Activated effector memory CD4-positive, alpha-beta T cell treated with anti-CD3 and anti-CD28 coated beads, Interleukin-2, amount 50 U/mL, for 16 hours (primary cell): ENCODE data around the gene HOXA5.

Source experiments
- DNase-seq: peaks from one replicate; pipeline ENCODE4 v3.0.0-alpha.2; 2020

The HOXA5 gene

GRCh38 chr7:27116031-27116961 lies 27.2 kb downstream of the HOXA5 start:
- DNase-seq: no peak

GRCh38 chr7:27115221-27116026 lies 28.1 kb downstream of the HOXA5 start:
- DNase-seq: no peak

GRCh38 chr7:27114881-27115220 lies 28.6 kb downstream of the HOXA5 start:
- no peak for DNase-seq

- DNase-seq: no peak
Observed at GRCh38 chr7:27113991-27114769, 29.3 kb downstream of the HOXA5 start.

GRCh38 chr7:27112955-27113949 lies 30.2 kb downstream of the HOXA5 start:
- no peak for DNase-seq

GRCh38 chr7:27112361-27112760 lies 31.1 kb downstream of the HOXA5 start:
- no peak for DNase-seq

- no peak for DNase-seq
Observed at GRCh38 chr7:27111751-27112277, 31.7 kb downstream of the HOXA5 start.

- DNase-seq: no peak
Observed at GRCh38 chr7:27111042-27111750, 32.3 kb downstream of the HOXA5 start.

GRCh38 chr7:27110186-27111031 lies 33.1 kb downstream of the HOXA5 start:
- peak; percentile 51 for DNase-seq

GRCh38 chr7:27109466-27110185 lies 33.9 kb downstream of the HOXA5 start:
- no peak for DNase-seq

- no peak for DNase-seq
Observed at GRCh38 chr7:27108390-27109127, 34.9 kb downstream of the HOXA5 start.

- DNase-seq: no peak
Observed at GRCh38 chr7:27107391-27108381, 35.8 kb downstream of the HOXA5 start.

- DNase-seq: no peak
Observed at GRCh38 chr7:27106901-27107240, 36.6 kb downstream of the HOXA5 start.

- no peak for DNase-seq
Observed at GRCh38 chr7:27106181-27106900, 37.1 kb downstream of the HOXA5 start.

GRCh38 chr7:27105301-27106031 lies 38.0 kb downstream of the HOXA5 start:
- no peak for DNase-seq
